HEK293 (cell line): ENCODE measurements around the gene COL6A1.

Experiments
- CTCF ChIA-PET: fragments of 350-600 bp; formaldehyde crosslinking; extraction: SDS; loops from one replicate; lab custom pipeline; 2021; ENCODE audit warnings: antibody characterized with exemption; lab: Yijun Ruan, JAX
- POLR2A ChIA-PET: fragments of 300-600 bp; formaldehyde crosslinking; extraction: SDS; loops from one replicate; lab custom pipeline; 2020; ENCODE audit warnings: antibody characterized with exemption, inconsistent platforms; lab: Yijun Ruan, JAX
- H3K27ac ChIP-seq: fragments of 200-500 bp; sonication (Bioruptor generic); 2 replicates; pipeline ENCODE4 v1.5.1; 2014; ENCODE audit warnings: low read depth, low read length, control low read depth, inconsistent platforms; ENCODE audit errors: extremely low read depth
- H3K36me3 ChIP-seq, 2 experiments: fragments of 200-500 bp in 1 of 2; sonication (Bioruptor generic) in 1 of 2; 1 replicate in 1 of 2; 2 replicates in 1 of 2; pipeline ENCODE4 v1.5.1; 2014 to 2017; ENCODE audit warnings: inconsistent platforms in 2 of 2, low read length in 2 of 2; ENCODE audit not compliant: control insufficient read depth in 2 of 2, insufficient read depth in 1 of 2
- H3K4me1 ChIP-seq: fragments of 200-500 bp; sonication (Bioruptor generic); 2 replicates; pipeline ENCODE4 v1.5.1; 2014; ENCODE audit warnings: mild to moderate bottlenecking, low read length, inconsistent platforms; ENCODE audit not compliant: control insufficient read depth, insufficient read depth
- H3K4me3 ChIP-seq: 2 replicates; pipeline ENCODE4 v1.5.1; 2011; ENCODE audit warnings: low read depth, mild to moderate bottlenecking, control low read depth, low read length, moderate library complexity
- H3K9me3 ChIP-seq: fragments of 200-500 bp; sonication (Bioruptor generic); 2 replicates; pipeline ENCODE4 v1.5.1; 2014; ENCODE audit warnings: low read depth, low read length, inconsistent platforms; ENCODE audit not compliant: control insufficient read depth, insufficient read depth
- AEBP2 ChIP-seq: fragments of 450-650 bp; formaldehyde crosslinking; IDR thresholded peaks from 2 replicates; pipeline ENCODE4 v1.5.1; 2016; ENCODE audit warnings: missing biosample characterization, missing genetic modification characterization, borderline replicate concordance
- BCL11B ChIP-seq: fragments of 450-650 bp; formaldehyde crosslinking; IDR thresholded peaks from 2 replicates; pipeline ENCODE4 v1.5.1; 2016; ENCODE audit warnings: low read depth, missing biosample characterization, missing genetic modification characterization
- EGR2 ChIP-seq: fragments of 450-650 bp; formaldehyde crosslinking; IDR thresholded peaks from 2 replicates; pipeline ENCODE4 v1.5.1; 2016; ENCODE audit warnings: low read depth, missing biosample characterization, missing genetic modification characterization
- GLI2 ChIP-seq: fragments of 450-650 bp; formaldehyde crosslinking; IDR thresholded peaks from 2 replicates; pipeline ENCODE4; 2017; ENCODE audit warnings: missing biosample characterization, missing genetic modification characterization, low read depth, borderline replicate concordance
- KLF17 ChIP-seq: fragments of 450-650 bp; formaldehyde crosslinking; IDR thresholded peaks from 2 replicates; pipeline ENCODE4 v1.5.1; 2016; ENCODE audit warnings: missing biosample characterization, missing genetic modification characterization
- SCRT2 ChIP-seq: fragments of 450-650 bp; formaldehyde crosslinking; IDR thresholded peaks from 2 replicates; pipeline ENCODE4 v1.5.1; 2016; ENCODE audit warnings: missing biosample characterization, missing genetic modification characterization
- ZNF548 ChIP-seq: fragments of 450-650 bp; formaldehyde crosslinking; IDR thresholded peaks from 2 replicates; pipeline ENCODE4 v1.5.1; 2016; ENCODE audit warnings: missing biosample characterization, missing genetic modification characterization
- ZNF585B ChIP-seq: fragments of 450-650 bp; formaldehyde crosslinking; IDR thresholded peaks from 2 replicates; pipeline ENCODE4 v1.5.1; 2016; ENCODE audit warnings: missing biosample characterization, missing genetic modification characterization
- ZNF600 ChIP-seq: fragments of 450-650 bp; formaldehyde crosslinking; IDR thresholded peaks from 2 replicates; pipeline ENCODE4 v1.5.1; 2016; ENCODE audit warnings: missing biosample characterization, missing genetic modification characterization
- TF ChIP-seq, protein P1 (sequence below): fragments of 450-650 bp; formaldehyde crosslinking; IDR thresholded peaks from 2 replicates; pipeline ENCODE4 v1.5.1; 2016; ENCODE audit warnings: missing biosample characterization, missing genetic modification characterization

Gene COL6A1

GRCh38 chr21:46051821-46052675, 70.5 kb downstream of the COL6A1 start:
- no peak overlapping the region for H3K27ac ChIP-seq
- CTCF ChIA-PET = no interaction called here
- no peak overlapping the region for H3K4me3 ChIP-seq
- TF ChIP-seq ZNF548 (tag by site-specific recombination) = peak; percentile 99
- TF ChIP-seq AEBP2 (tag by site-specific recombination) = no peak
- no peaks in the 10 kb centered on the region for H3K9me3 ChIP-seq
- H3K4me1 ChIP-seq = no peaks in the 10 kb centered on the region
- no peaks in the 10 kb centered on the region for H3K36me3 ChIP-seq
- POLR2A ChIA-PET = no interaction called here

- H3K4me1 ChIP-seq = no peaks in the 10 kb centered on the region
- H3K9me3 ChIP-seq = no peaks in the 10 kb centered on the region
- TF ChIP-seq KLF17 (0 out of 2 replicates have a peak, but pooled peaks have one; percentile 35), SCRT2 (tag by site-specific recombination) (no peak)
- POLR2A ChIA-PET = no interaction called here
- no peak overlapping the region for H3K27ac ChIP-seq
- CTCF ChIA-PET = no interaction called here
- H3K4me3 ChIP-seq = no peak overlapping the region
- no peaks in the 10 kb centered on the region for H3K36me3 ChIP-seq
Measured at GRCh38 chr21:46052703-46053651, 71.4 kb downstream of the COL6A1 start.

DNA sequence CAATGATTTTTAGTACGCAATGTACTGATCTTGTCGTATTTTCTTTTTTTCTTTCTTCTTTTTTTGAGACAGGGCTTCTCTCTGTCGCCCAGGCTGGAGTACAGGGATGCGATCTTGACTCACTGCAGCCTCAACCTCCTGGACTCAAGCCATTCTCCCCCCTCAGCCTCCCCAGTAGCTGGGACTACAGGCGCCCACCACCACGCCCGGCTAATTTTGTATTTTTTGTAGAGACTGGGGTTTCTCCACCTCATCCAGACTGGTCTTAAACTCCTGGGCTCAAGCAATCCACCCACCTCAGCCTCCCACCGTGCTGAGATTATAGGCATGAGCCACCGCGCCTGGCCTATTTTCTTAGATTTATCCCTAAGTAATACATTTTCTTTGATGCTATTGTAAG, 72.5 kb downstream of the COL6A1 start:
- Histone ChIP-seq H3K9me3 (no peaks in the 10 kb centered on the region), H3K4me1 (no peaks in the 10 kb centered on the region), H3K4me3 (no peak overlapping the region), H3K36me3 (no peaks in the 10 kb centered on the region), H3K27ac (no peak overlapping the region)
- ChIA-PET CTCF (no interaction called here), POLR2A (no interaction called here)
- TF ChIP-seq, protein P1, sequence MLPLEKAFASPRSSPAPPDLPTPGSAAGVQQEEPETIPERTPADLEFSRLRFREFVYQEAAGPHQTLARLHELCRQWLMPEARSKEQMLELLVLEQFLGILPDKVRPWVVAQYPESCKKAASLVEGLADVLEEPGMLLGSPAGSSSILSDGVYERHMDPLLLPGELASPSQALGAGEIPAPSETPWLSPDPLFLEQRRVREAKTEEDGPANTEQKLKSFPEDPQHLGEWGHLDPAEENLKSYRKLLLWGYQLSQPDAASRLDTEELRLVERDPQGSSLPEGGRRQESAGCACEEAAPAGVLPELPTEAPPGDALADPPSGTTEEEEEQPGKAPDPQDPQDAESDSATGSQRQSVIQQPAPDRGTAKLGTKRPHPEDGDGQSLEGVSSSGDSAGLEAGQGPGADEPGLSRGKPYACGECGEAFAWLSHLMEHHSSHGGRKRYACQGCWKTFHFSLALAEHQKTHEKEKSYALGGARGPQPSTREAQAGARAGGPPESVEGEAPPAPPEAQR (tag by site-specific recombination) = no peak
- TF ChIP-seq EGR2 (tag by site-specific recombination) = peak; percentile 41; the same call in 1 of the 2 replicates

GRCh38 chr21:46054451-46054881, 72.9 kb downstream of the COL6A1 start:
- 0 out of 2 replicates have a peak, but pooled peaks have one; percentile 20 for TF ChIP-seq BCL11B
- no peak for TF ChIP-seq ZNF585B (tag by site-specific recombination)
- TF ChIP-seq ZNF600 (tag by site-specific recombination) = peak; percentile 37; the same call in 1 of the 2 replicates
- TF ChIP-seq GLI2 (tag by site-specific recombination) = no peak
- peak; percentile 56; the same call in 1 of the 2 replicates for TF ChIP-seq KLF17
- TF ChIP-seq, all 188 proteins: peak for 3
- no peaks in the 10 kb centered on the region for H3K36me3 ChIP-seq
- no peaks in the 10 kb centered on the region for H3K9me3 ChIP-seq
- POLR2A ChIA-PET = no interaction called here
- H3K4me1 ChIP-seq = no peaks in the 10 kb centered on the region
- no peak overlapping the region for H3K27ac ChIP-seq
- H3K4me3 ChIP-seq = no peak overlapping the region
- CTCF ChIA-PET = no interaction called here
